Chondrocyte (in vitro differentiated cells): ENCODE data around the gene FGF19. TPM values are rescaled to one million over a fixed set of nuclear protein-coding genes. Genes with fewer than 3 reads are reported as not detected.
"Not testable (repeated sequence)": the region's sequence is repeated elsewhere in the genome, so short reads cannot be mapped to it uniquely, and the experiment has no call there.

Experiments used
- DNase-seq: peaks from one replicate; pipeline ENCODE4 v3.0.0; 2021; ENCODE audit warnings: mixed read lengths, low spot score
- H3K27ac Mint-ChIP-seq: one replicate; pipeline ENCODE4 v1.8.0; 2021; ENCODE audit warnings: mild to moderate bottlenecking, moderate library complexity, mixed read lengths; ENCODE audit not compliant: unreplicated experiment
- H3K27me3 Mint-ChIP-seq: 2 replicates; pipeline ENCODE4 v1.8.0; 2021; ENCODE audit warnings: low read depth, mixed read lengths
- H3K36me3 Mint-ChIP-seq: 2 replicates; pipeline ENCODE4 v1.8.0; 2021; ENCODE audit warnings: low read depth, mixed read lengths
- H3K4me1 Mint-ChIP-seq: 2 replicates; pipeline ENCODE4 v1.8.0; 2021; ENCODE audit warnings: low read depth, mild to moderate bottlenecking, mixed read lengths
- H3K4me3 Mint-ChIP-seq: one replicate; pipeline ENCODE4 v1.8.0; 2021; ENCODE audit warnings: mild to moderate bottlenecking, moderate library complexity, mixed read lengths; ENCODE audit not compliant: unreplicated experiment
- H3K9me3 Mint-ChIP-seq: 2 replicates; pipeline ENCODE4 v1.8.0; 2021; ENCODE audit warnings: low read depth, mixed read lengths
- CTCF ChIP-seq: fragments of 200-600 bp; sonication (generic); IDR thresholded peaks from 2 replicates; pipeline ENCODE4 v1.5.0; 2021; ENCODE audit warnings: antibody characterized with exemption, mild to moderate bottlenecking, moderate library complexity
- total RNA-seq: library from RNA; stranded (reverse); gene quantifications from 3 replicates; pipeline ENCODE4 v1.2.1, GENCODE V29; 2021

FGF19 gene
- total RNA-seq, 1 donor from 2014 or later, result not detected

- Mint-ChIP-seq H3K4me3 (no peak overlapping the region), H3K36me3 (no peaks in the 10 kb centered on the region), H3K9me3 (peaks cover 3% of the 10 kb centered on the region), H3K27me3 (peaks cover 6% of the 10 kb centered on the region), H3K4me1 (peaks cover 15% of the 10 kb centered on the region), H3K27ac (no peak overlapping the region)
- no peak for DNase-seq
- no peak for TF ChIP-seq CTCF
Measured at GRCh38 chr11:69697469-69697843, 6.4 kb downstream of the FGF19 start.

GRCh38 chr11:69696749-69697468, 6.9 kb downstream of the FGF19 start:
- Mint-ChIP-seq H3K27me3 (peaks cover 5% of the 10 kb centered on the region), H3K36me3 (peaks cover 2% of the 10 kb centered on the region), H3K27ac (no peak overlapping the region), H3K9me3 (peaks cover 7% of the 10 kb centered on the region), H3K4me1 (peaks cover 15% of the 10 kb centered on the region), H3K4me3 (no peak overlapping the region)
- no peak for TF ChIP-seq CTCF
- DNase-seq, result no peak

DNA sequence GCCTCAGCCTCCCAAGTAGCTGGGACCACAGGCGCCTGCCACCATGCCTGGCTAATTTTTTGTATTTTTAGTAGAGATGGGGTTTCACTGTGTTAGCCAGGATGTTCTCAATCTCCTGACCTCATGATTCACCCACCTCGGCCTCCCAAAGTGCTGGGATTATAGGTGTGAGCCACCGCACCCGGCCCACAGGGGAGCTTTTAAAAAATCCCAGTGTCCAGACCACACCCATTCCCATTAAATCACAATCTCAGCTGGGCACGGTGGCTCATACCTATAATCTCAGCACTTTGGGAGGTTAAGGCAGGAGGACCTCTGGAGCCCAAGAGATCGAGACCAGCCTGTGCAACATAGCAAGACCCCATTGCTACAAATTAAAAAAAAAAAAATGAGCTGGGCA, 7.8 kb downstream of the FGF19 start:
- not testable (repeated sequence) for H3K9me3 Mint-ChIP-seq, H3K27me3 Mint-ChIP-seq, DNase-seq, H3K36me3 Mint-ChIP-seq, H3K27ac Mint-ChIP-seq, H3K4me3 Mint-ChIP-seq
- H3K4me1 Mint-ChIP-seq, result peaks cover 15% of the 10 kb centered on the region

DNA sequence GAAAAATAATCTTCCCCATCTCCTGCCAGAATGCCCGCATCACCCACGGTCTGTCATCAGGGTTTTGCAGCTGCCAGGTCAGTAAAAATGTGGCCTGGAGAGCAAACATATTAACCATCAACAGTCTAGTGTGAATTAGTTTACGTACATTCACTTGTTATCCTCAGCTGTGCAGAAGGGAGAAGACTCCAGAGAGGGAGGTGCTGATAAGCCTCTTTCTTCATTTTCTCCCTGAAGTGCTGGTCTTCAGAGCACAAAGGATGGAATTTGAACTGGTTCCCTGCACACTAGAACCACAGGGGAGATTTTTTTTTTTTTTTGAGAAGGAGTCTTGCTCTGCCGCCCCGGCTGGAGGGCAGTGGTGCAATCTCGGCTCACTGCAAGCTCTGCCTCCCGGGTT, 8.2 kb downstream of the FGF19 start:
- peaks cover 11% of the 10 kb centered on the region for H3K4me1 Mint-ChIP-seq
- TF ChIP-seq CTCF, result no peak
- H3K27me3 Mint-ChIP-seq, result peaks cover 3% of the 10 kb centered on the region
- H3K4me3 Mint-ChIP-seq, result no peak overlapping the region
- H3K36me3 Mint-ChIP-seq, result peaks cover 4% of the 10 kb centered on the region
- no peak overlapping the region for H3K27ac Mint-ChIP-seq
- H3K9me3 Mint-ChIP-seq, result peaks cover 10% of the 10 kb centered on the region
- no peak for DNase-seq

- Mint-ChIP-seq H3K27ac (no peak overlapping the region), H3K9me3 (peaks cover 10% of the 10 kb centered on the region), H3K27me3 (peaks cover 3% of the 10 kb centered on the region), H3K4me1 (peaks cover 6% of the 10 kb centered on the region), H3K4me3 (no peak overlapping the region), H3K36me3 (peaks cover 4% of the 10 kb centered on the region)
- no peak for DNase-seq
- TF ChIP-seq CTCF, result no peak
Measured at GRCh38 chr11:69694781-69695180, 9.0 kb downstream of the FGF19 start.

- Mint-ChIP-seq H3K4me3 (no peak overlapping the region), H3K27ac (no peak overlapping the region), H3K27me3 (peaks cover 3% of the 10 kb centered on the region), H3K4me1 (no peaks in the 10 kb centered on the region), H3K36me3 (peaks cover 4% of the 10 kb centered on the region), H3K9me3 (peaks cover 10% of the 10 kb centered on the region)
- no peak for TF ChIP-seq CTCF
- DNase-seq, result no peak
Measured at GRCh38 chr11:69692422-69692821, 11.4 kb downstream of the FGF19 start.
